Epidermal melanocyte (primary cell): ENCODE data around the gene CNN1.
"Not testable (repeated sequence)": the region's sequence is repeated elsewhere in the genome, so short reads cannot be mapped to it uniquely, and the experiment has no call there.

ENCODE experiments used
- DNase-seq: peaks from one replicate; pipeline ENCODE4 v3.0.0; 2011; ENCODE audit warnings: low spot score; ENCODE audit not compliant: insufficient read length

The CNN1 gene

DNA sequence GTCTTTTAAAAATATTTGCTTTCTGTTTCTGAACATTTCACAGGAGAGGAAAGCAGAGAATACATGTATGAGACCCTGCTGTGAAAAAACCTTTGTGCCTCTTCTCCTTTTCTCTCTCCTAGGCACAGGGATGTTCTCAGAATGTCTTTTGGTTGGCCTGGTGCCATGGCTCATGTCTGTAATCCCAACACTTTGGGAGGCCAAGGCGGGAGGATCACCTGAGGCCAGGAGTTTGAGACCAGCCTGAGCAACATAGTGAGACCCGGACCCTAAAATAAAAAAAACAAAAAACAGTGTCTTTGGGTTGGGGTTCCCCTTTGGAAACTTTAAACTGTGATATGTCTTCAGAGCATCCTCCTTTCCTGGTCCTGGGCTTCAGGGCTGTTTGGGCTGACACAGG lies 60.1 kb downstream of the CNN1 start:
- DNase-seq, result no peak

DNA sequence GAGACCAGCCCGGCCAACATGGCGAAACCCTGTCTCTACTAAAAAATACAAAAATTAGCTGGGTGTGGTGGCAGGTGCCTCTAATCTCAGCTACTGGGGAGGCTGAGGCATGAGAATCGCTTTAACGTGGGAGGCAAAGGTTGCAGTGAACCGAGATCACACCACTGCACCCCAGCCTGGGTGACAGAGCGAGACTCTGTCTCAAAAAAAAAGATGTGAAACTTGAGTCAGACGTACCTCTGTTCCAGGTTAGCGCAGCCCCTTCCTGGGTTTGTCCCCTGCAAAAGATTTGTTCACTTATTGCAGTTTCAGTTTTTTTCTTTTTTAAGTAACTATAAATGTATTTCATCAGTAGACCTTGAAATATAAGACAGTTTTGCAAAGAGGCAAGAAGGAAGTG lies 61.1 kb downstream of the CNN1 start:
- DNase-seq, result not testable (repeated sequence)
